HCT116 (cell line): ENCODE data around the gene PARVA. TPM values are rescaled to one million over a fixed set of nuclear protein-coding genes. Genes with fewer than 3 reads are reported as not detected.

Experiments used
- ATAC-seq: fragments of 200-7000 bp; cut with Tn5 transposase; 2 replicates; pipeline ENCODE4 v1.9.1; 2020; ENCODE audit warnings: mild to moderate bottlenecking, moderate library complexity
- BruUV-seq: library from RNA; stranded (reverse); fragments of 400-500 nt; replicated peaks from 2 replicates; lab custom pipeline; 2021; lab: Mats Ljungman, UMichigan
- CTCF ChIA-PET: fragments of 300-600 bp; sonication (Branson Sonifier 250); formaldehyde crosslinking; loops from one replicate; lab custom pipeline; 2021; ENCODE audit warnings: antibody characterized with exemption; lab: Charles Lee
- POLR2A ChIA-PET: fragments of 300-600, 350-600 bp; sonication (Branson Sonifier 250); formaldehyde crosslinking; loops from one replicate; lab custom pipeline; 2021; ENCODE audit warnings: antibody characterized with exemption; lab: Charles Lee
- RAD21 ChIA-PET, 2 experiments: fragments of 300-600 bp; sonication (Branson Sonifier 250); formaldehyde crosslinking; loops; one replicate each; lab custom pipeline; 2023; ENCODE audit warnings: low total read pairs in 2 of 2; ENCODE audit not compliant: uncharacterized antibody in 2 of 2, unreplicated experiment in 2 of 2, low non-redundant PET in 1 of 2; lab: Charles Lee
- DNase-seq: peaks from one replicate; pipeline ENCODE4 v3.0.0-alpha.2; 2010; ENCODE audit warnings: low read depth, low spot score
- H2AFZ ChIP-seq: fragments of 200-600 bp; shearing (Covaris generic), sonication (generic); 2 replicates; pipeline ENCODE4 v1.6.1; 2017; ENCODE audit warnings: low read depth, mixed run types, mixed read lengths, antibody characterized with exemption, low read length; ENCODE audit not compliant: poor library complexity, severe bottlenecking
- H3K27ac ChIP-seq: 2 replicates; pipeline ENCODE4 v1.5.1; 2012; ENCODE audit warnings: low read depth, low read length
- H3K27me3 ChIP-seq: fragments of 200-600 bp; sonication (generic); 2 replicates; pipeline ENCODE4 v1.6.1; 2016; ENCODE audit warnings: mixed run types, low read length, mixed read lengths; ENCODE audit not compliant: insufficient read depth
- H3K36me3 ChIP-seq, 2 experiments: fragments of 200-500 bp in 1 of 2; fragments of 200-600 bp in 1 of 2; sonication (Bioruptor generic) in 1 of 2; sonication (generic) in 1 of 2; 2 replicates each; pipeline versions ENCODE4 v1.5.1 to v1.6.1; 2014 to 2016; ENCODE audit warnings: low read length in 2 of 2, inconsistent platforms in 1 of 2, mixed read lengths in 1 of 2, mixed run types in 1 of 2; ENCODE audit not compliant: insufficient read depth in 2 of 2, control insufficient read depth in 1 of 2
- H3K4me1 ChIP-seq, 2 experiments: fragments of 200-600 bp in 1 of 2; sonication (generic) in 1 of 2; 2 replicates each; pipeline versions ENCODE4 v1.5.1 to v1.6.1; 2012 to 2017; ENCODE audit warnings: low read length in 2 of 2, inconsistent platforms in 1 of 2, mild to moderate bottlenecking in 1 of 2, mixed read lengths in 1 of 2, mixed run types in 1 of 2, moderate library complexity in 1 of 2; ENCODE audit not compliant: insufficient read depth in 2 of 2, control insufficient read depth in 1 of 2
- H3K4me2 ChIP-seq: fragments of 200-600 bp; sonication (generic); 2 replicates; pipeline ENCODE4 v1.6.1; 2017; ENCODE audit warnings: mixed run types, low read length, mixed read lengths
- H3K4me3 ChIP-seq, 2 experiments: fragments of 200-600 bp in 1 of 2; sonication (generic) in 1 of 2; replicated peaks in 1 of 2; 2 replicates each; pipeline ENCODE4 v1.5.1; 2011 to 2016; ENCODE audit warnings: low read length in 2 of 2, control low read depth in 1 of 2, low read depth in 1 of 2, mild to moderate bottlenecking in 1 of 2, mixed read lengths in 1 of 2, mixed run types in 1 of 2
- H3K79me2 ChIP-seq: fragments of 200-600 bp; sonication (generic); 2 replicates; pipeline ENCODE4 v1.6.1; 2017; ENCODE audit warnings: mild to moderate bottlenecking, mixed run types, low read length, moderate library complexity, mixed read lengths; ENCODE audit not compliant: insufficient read depth
- H3K9ac ChIP-seq: fragments of 200-600 bp; sonication (generic); 2 replicates; pipeline ENCODE4 v1.6.1; 2016; ENCODE audit warnings: low read length, mixed read lengths
- H3K9me2 ChIP-seq: fragments of 200-600 bp; sonication (generic), shearing (Covaris generic); 2 replicates; pipeline ENCODE4 v1.6.1; 2017; ENCODE audit warnings: mixed run types, mild to moderate bottlenecking, moderate library complexity; ENCODE audit not compliant: insufficient read depth
- H3K9me3 ChIP-seq, 2 experiments: fragments of 200-500 bp in 1 of 2; fragments of 200-600 bp in 1 of 2; sonication (Bioruptor generic) in 1 of 2; sonication (generic) in 1 of 2; 2 replicates each; pipeline ENCODE4 v1.6.1; 2014 to 2017; ENCODE audit warnings: low read length in 2 of 2, mixed read lengths in 2 of 2, inconsistent platforms in 1 of 2, low read depth in 1 of 2, mild to moderate bottlenecking in 1 of 2, mixed run types in 1 of 2, moderate library complexity in 1 of 2; ENCODE audit not compliant: control insufficient read depth in 1 of 2, insufficient read depth in 1 of 2
- H4K20me1 ChIP-seq: fragments of 200-600 bp; sonication (generic), shearing (Covaris generic); 2 replicates; pipeline ENCODE4 v1.6.1; 2017; ENCODE audit warnings: mixed run types, mild to moderate bottlenecking, moderate library complexity; ENCODE audit not compliant: insufficient read depth
- ATF3 ChIP-seq: IDR thresholded peaks from 2 replicates; pipeline ENCODE4 v1.6.1; 2012
- CEBPB ChIP-seq: IDR thresholded peaks from 2 replicates; pipeline ENCODE4 v1.6.1; 2012; ENCODE audit warnings: low read depth
- EGR1 ChIP-seq: IDR thresholded peaks from 2 replicates; pipeline ENCODE4 v1.6.1; 2012; ENCODE audit warnings: low read depth
- ELF1 ChIP-seq: IDR thresholded peaks from 2 replicates; pipeline ENCODE4 v1.6.1; 2012; ENCODE audit warnings: low read depth, borderline replicate concordance
- EZH2 ChIP-seq: fragments of 200-600 bp; sonication (generic); IDR thresholded peaks from 2 replicates; pipeline ENCODE4 v1.6.1; 2017; ENCODE audit warnings: antibody characterized with exemption, mixed run types
- EZH2phosphoT487 ChIP-seq: fragments of 200-600 bp; IDR thresholded peaks from 2 replicates; pipeline ENCODE4 v1.6.1; 2018; ENCODE audit warnings: antibody characterized with exemption, borderline replicate concordance
- FOSL1 ChIP-seq: IDR thresholded peaks from 2 replicates; pipeline ENCODE4 v1.6.1; 2012; ENCODE audit warnings: low read depth
- JUND ChIP-seq: IDR thresholded peaks from 2 replicates; pipeline ENCODE4 v1.6.1; 2012
- MAX ChIP-seq: IDR thresholded peaks from 2 replicates; pipeline ENCODE4 v1.6.1; 2012
- POLR2AphosphoS5 ChIP-seq: IDR thresholded peaks from 2 replicates; pipeline ENCODE4 v1.6.1; 2011; ENCODE audit warnings: mild to moderate bottlenecking, low read depth, low read length, moderate library complexity
- RAD21 ChIP-seq: IDR thresholded peaks from 2 replicates; pipeline ENCODE4 v1.6.1; 2012; ENCODE audit warnings: low read depth, mild to moderate bottlenecking
- REST ChIP-seq: IDR thresholded peaks from 2 replicates; pipeline ENCODE4 v1.6.1; 2012; ENCODE audit warnings: low read depth
- SP1 ChIP-seq: IDR thresholded peaks from 2 replicates; pipeline ENCODE4 v1.6.1; 2012; ENCODE audit warnings: low read depth
- SRF ChIP-seq: IDR thresholded peaks from 2 replicates; pipeline ENCODE4 v1.6.1; 2012; ENCODE audit warnings: low read depth
- TCF7L2 ChIP-seq: IDR thresholded peaks from 2 replicates; pipeline ENCODE4 v1.7.0; 2011; ENCODE audit warnings: borderline replicate concordance, inconsistent platforms; ENCODE audit not compliant: insufficient read depth, insufficient read length; ENCODE audit errors: extremely low read depth
- YY1 ChIP-seq: IDR thresholded peaks from 2 replicates; pipeline ENCODE4 v1.6.1; 2011; ENCODE audit warnings: low read length, low read depth, moderate library complexity, mild to moderate bottlenecking; ENCODE audit not compliant: insufficient replicate concordance; ENCODE audit errors: extremely low read depth
- ZFX ChIP-seq: fragments of 450-650 bp; IDR thresholded peaks from 2 replicates; pipeline ENCODE4 v1.6.1; 2017
- intact Hi-C: fragments of 100-400 bp; cut with micrococcal nuclease; formaldehyde crosslinking; loops from 2 replicates; pipeline ENCODE4 v1.10.0; 2022
- total RNA-seq: library from RNA; stranded (reverse); gene quantifications from one replicate; pipeline ENCODE4 v1.2.1, GENCODE V29; 2021; ENCODE audit not compliant: unreplicated experiment
- TF ChIP-seq, protein P1 (sequence below): IDR thresholded peaks from 2 replicates; pipeline ENCODE4 v1.6.1; 2011; ENCODE audit warnings: mild to moderate bottlenecking, low read length, moderate library complexity; ENCODE audit not compliant: insufficient replicate concordance; ENCODE audit errors: extremely low read depth

PARVA gene
- total RNA-seq, 1 experiment from 2014 or later, result 18.4 TPM

DNA sequence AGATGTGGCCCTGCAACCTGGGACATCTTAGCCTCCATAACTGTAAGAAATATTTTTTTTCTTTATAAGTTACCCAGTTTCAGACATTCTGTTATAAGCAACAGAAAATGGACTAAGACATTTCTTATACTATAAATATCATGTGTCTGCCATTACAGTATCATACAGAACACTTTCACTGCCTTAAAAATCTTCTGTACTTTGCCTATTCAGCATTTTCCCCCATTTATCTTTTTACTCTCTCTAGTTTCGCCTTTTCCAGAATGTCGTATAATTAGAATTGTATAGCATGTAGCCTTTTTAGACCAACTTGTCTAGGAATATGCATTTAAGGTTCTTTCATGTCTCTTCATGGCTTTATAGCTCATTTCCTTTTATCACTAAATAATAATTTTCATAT, 88.0 kb downstream of the PARVA start:
- no peak for DNase-seq
- H3K79me2 ChIP-seq, result no peaks in the 10 kb centered on the region
- no peak overlapping the region for H2AFZ ChIP-seq
- H3K27me3 ChIP-seq, result no peaks in the 10 kb centered on the region
- ChIA-PET CTCF (interaction anchor here (0.9 kb wide), 1 partner anchor 20 kb away, joined by 3 read pairs; no protein-coding TSS in a partner anchor), RAD21 (no interaction called here), POLR2A (no interaction called here)
- H3K4me1 ChIP-seq, result no peaks in the 10 kb centered on the region
- H4K20me1 ChIP-seq, result no peaks in the 10 kb centered on the region
- no peak overlapping the region for H3K4me3 ChIP-seq
- no peaks in the 10 kb centered on the region for H3K9me3 ChIP-seq
- H3K27ac ChIP-seq, result no peak overlapping the region
- no peaks in the 10 kb centered on the region for H3K9me2 ChIP-seq
- no TSS peak for BruUV-seq
- no peak overlapping the region for H3K4me2 ChIP-seq
- ATAC-seq, result no peak
- no peak overlapping the region for H3K9ac ChIP-seq
- TF ChIP-seq REST, result no peak
- TF ChIP-seq, protein P1, sequence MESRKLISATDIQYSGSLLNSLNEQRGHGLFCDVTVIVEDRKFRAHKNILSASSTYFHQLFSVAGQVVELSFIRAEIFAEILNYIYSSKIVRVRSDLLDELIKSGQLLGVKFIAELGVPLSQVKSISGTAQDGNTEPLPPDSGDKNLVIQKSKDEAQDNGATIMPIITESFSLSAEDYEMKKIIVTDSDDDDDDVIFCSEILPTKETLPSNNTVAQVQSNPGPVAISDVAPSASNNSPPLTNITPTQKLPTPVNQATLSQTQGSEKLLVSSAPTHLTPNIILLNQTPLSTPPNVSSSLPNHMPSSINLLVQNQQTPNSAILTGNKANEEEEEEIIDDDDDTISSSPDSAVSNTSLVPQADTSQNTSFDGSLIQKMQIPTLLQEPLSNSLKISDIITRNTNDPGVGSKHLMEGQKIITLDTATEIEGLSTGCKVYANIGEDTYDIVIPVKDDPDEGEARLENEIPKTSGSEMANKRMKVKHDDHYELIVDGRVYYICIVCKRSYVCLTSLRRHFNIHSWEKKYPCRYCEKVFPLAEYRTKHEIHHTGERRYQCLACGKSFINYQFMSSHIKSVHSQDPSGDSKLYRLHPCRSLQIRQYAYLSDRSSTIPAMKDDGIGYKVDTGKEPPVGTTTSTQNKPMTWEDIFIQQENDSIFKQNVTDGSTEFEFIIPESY, result no peak
- TF ChIP-seq MAX, result no peak
- TF ChIP-seq SRF, result no peak
- TF ChIP-seq RAD21, result no peak
- TF ChIP-seq YY1, result no peak
- TF ChIP-seq POLR2AphosphoS5, result no peak
- TF ChIP-seq JUND, result no peak
- no peak for TF ChIP-seq EZH2phosphoT487
- no peak for TF ChIP-seq SP1
- no peak for TF ChIP-seq EZH2
- TF ChIP-seq CEBPB, result no peak
- TF ChIP-seq ELF1, result no peak
- no peak for TF ChIP-seq TCF7L2
- TF ChIP-seq FOSL1, result no peak
- TF ChIP-seq ZFX, result no peak
- TF ChIP-seq EGR1, result no peak
- TF ChIP-seq ATF3, result no peak
- no peaks in the 10 kb centered on the region for H3K36me3 ChIP-seq
- intact Hi-C loops, result no loop called here
